Chondrocyte (in vitro differentiated cells): ENCODE results near the gene XG. TPM values are rescaled to one million over a fixed set of nuclear protein-coding genes. Genes with fewer than 3 reads are reported as not detected.
"Not testable (repeated sequence)": the region's sequence is repeated elsewhere in the genome, so short reads cannot be mapped to it uniquely, and the experiment has no call there.

ENCODE experiments used
- DNase-seq: peaks from one replicate; pipeline ENCODE4 v3.0.0; 2021; ENCODE audit warnings: mixed read lengths, low spot score
- H3K27ac Mint-ChIP-seq: one replicate; pipeline ENCODE4 v1.8.0; 2021; ENCODE audit warnings: mild to moderate bottlenecking, moderate library complexity, mixed read lengths; ENCODE audit not compliant: unreplicated experiment
- H3K27me3 Mint-ChIP-seq: 2 replicates; pipeline ENCODE4 v1.8.0; 2021; ENCODE audit warnings: low read depth, mixed read lengths
- H3K36me3 Mint-ChIP-seq: 2 replicates; pipeline ENCODE4 v1.8.0; 2021; ENCODE audit warnings: low read depth, mixed read lengths
- H3K4me1 Mint-ChIP-seq: 2 replicates; pipeline ENCODE4 v1.8.0; 2021; ENCODE audit warnings: low read depth, mild to moderate bottlenecking, mixed read lengths
- H3K4me3 Mint-ChIP-seq: one replicate; pipeline ENCODE4 v1.8.0; 2021; ENCODE audit warnings: mild to moderate bottlenecking, moderate library complexity, mixed read lengths; ENCODE audit not compliant: unreplicated experiment
- H3K9me3 Mint-ChIP-seq: 2 replicates; pipeline ENCODE4 v1.8.0; 2021; ENCODE audit warnings: low read depth, mixed read lengths
- CTCF ChIP-seq: fragments of 200-600 bp; sonication (generic); IDR thresholded peaks from 2 replicates; pipeline ENCODE4 v1.5.0; 2021; ENCODE audit warnings: antibody characterized with exemption, mild to moderate bottlenecking, moderate library complexity
- total RNA-seq: library from RNA; stranded (reverse); gene quantifications from 3 replicates; pipeline ENCODE4 v1.2.1, GENCODE V29; 2021

XG gene
- total RNA-seq, 1 donor from 2014 or later, result not detected

GRCh38 chrX:2774057-2774456 is 22.2 kb downstream of the XG start:
- Mint-ChIP-seq H3K4me3 (no peak overlapping the region), H3K4me1 (no peaks in the 10 kb centered on the region), H3K27ac (no peak overlapping the region), H3K9me3 (peaks cover 13% of the 10 kb centered on the region), H3K36me3 (no peaks in the 10 kb centered on the region), H3K27me3 (peaks cover 17% of the 10 kb centered on the region)
- DNase-seq, result no peak
- no peak for TF ChIP-seq CTCF

- TF ChIP-seq CTCF, result no peak
- DNase-seq, result no peak
- Mint-ChIP-seq H3K27me3 (peaks cover 17% of the 10 kb centered on the region), H3K4me3 (no peak overlapping the region), H3K9me3 (peaks cover 13% of the 10 kb centered on the region), H3K36me3 (no peaks in the 10 kb centered on the region), H3K27ac (no peak overlapping the region), H3K4me1 (no peaks in the 10 kb centered on the region)
Observed at GRCh38 chrX:2774776-2775175, 22.9 kb downstream of the XG start.

GRCh38 chrX:2780472-2781225 is 28.8 kb downstream of the XG start:
- not testable (repeated sequence) for H3K4me1 Mint-ChIP-seq, DNase-seq, H3K36me3 Mint-ChIP-seq, H3K4me3 Mint-ChIP-seq, H3K27me3 Mint-ChIP-seq, H3K27ac Mint-ChIP-seq, H3K9me3 Mint-ChIP-seq

- no peak overlapping the region for H3K27ac Mint-ChIP-seq
- DNase-seq, result no peak
- no peak overlapping the region for H3K4me3 Mint-ChIP-seq
- no peaks in the 10 kb centered on the region for H3K9me3 Mint-ChIP-seq
- no peaks in the 10 kb centered on the region for H3K36me3 Mint-ChIP-seq
- no peaks in the 10 kb centered on the region for H3K4me1 Mint-ChIP-seq
- peaks cover 2% of the 10 kb centered on the region for H3K27me3 Mint-ChIP-seq
- no peak for TF ChIP-seq CTCF
Observed at GRCh38 chrX:2781226-2781571, 29.4 kb downstream of the XG start.

- H3K4me3 Mint-ChIP-seq, result no peak overlapping the region
- no peaks in the 10 kb centered on the region for H3K36me3 Mint-ChIP-seq
- H3K9me3 Mint-ChIP-seq, result no peaks in the 10 kb centered on the region
- no peaks in the 10 kb centered on the region for H3K4me1 Mint-ChIP-seq
- H3K27me3 Mint-ChIP-seq, result peaks cover 2% of the 10 kb centered on the region
- H3K27ac Mint-ChIP-seq, result no peak overlapping the region
- no peak for DNase-seq
- TF ChIP-seq CTCF, result no peak
Observed at GRCh38 chrX:2781698-2782097, 29.9 kb downstream of the XG start.

- Mint-ChIP-seq H3K4me3 (no peak overlapping the region), H3K27me3 (peaks cover 2% of the 10 kb centered on the region), H3K4me1 (no peaks in the 10 kb centered on the region)
Observed at GRCh38 chrX:2782171-2782570, 30.3 kb downstream of the XG start.

More at GRCh38 chrX:2782171-2782570, 30.3 kb downstream of the XG start:
- H3K27ac Mint-ChIP-seq, result no peak overlapping the region
- TF ChIP-seq CTCF, result no peak
- H3K36me3 Mint-ChIP-seq, result no peaks in the 10 kb centered on the region
- DNase-seq, result no peak
- H3K9me3 Mint-ChIP-seq, result no peaks in the 10 kb centered on the region
